NCI-H460 (cell line): ENCODE data around the gene FBL. TPM values are rescaled to one million over a fixed set of nuclear protein-coding genes. Genes with fewer than 3 reads are reported as not detected.

ENCODE experiments used
- DNase-seq: peaks from one replicate; pipeline ENCODE4 v3.0.0-alpha.2; 2016; ENCODE audit warnings: low read depth; ENCODE audit errors: extremely low read depth
- small RNA-seq, 2 experiments: library from RNA; depleted of rRNA; stranded (forward); fragments of <200 nt; gene quantifications; one replicate each; pipeline ENCODE3, GENCODE V24; 2014
- total RNA-seq: library from RNA; depleted of rRNA; stranded (reverse); fragments of >200 nt; shearing (Covaris generic); gene quantifications from 2 replicates; pipeline ENCODE4 v1.2.3, GENCODE V29; 2014; rRNA removed

Gene FBL
- total RNA-seq, 1 experiment from 2014 or later: 138 TPM

DNA sequence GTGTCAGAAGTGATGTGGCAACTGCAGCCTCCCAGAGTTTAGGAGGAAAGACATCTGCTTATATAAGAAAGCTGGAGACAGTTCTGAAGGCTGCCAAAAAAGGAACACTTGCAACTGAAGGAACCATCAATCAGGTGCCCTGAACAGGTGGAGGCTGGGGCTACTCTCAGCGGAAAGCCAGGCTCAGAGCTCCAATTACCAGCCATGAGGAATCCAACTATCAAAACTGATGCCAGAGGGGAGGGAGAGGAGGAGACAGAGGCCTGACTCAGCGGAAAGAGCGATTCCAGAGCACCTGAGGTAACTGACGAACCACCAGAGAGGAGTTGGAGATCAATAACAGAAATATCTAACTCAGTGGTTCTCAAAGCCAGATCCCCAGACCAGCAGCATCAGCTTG lies 43.2 kb downstream of the FBL start:
- DNase-seq: no peak

DNA sequence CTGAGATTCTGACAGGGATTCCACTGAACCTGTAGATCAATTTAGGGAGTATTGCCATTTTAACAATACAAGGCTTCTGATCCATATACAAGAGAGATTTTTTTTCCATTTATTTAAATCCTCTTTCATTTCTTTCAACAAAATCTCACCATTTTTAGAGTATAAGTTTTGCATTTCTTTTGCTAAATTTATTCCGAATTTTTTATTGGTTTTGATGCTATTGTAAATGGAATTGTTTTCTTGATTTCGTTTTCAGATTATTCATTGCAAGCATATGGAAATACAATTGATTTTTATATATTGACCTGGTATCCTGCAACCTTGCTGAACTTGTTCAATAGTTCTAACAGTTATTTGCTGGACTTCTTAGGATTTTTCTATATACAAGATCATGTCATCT lies 49.1 kb downstream of the FBL start:
- DNase-seq: no peak

DNA sequence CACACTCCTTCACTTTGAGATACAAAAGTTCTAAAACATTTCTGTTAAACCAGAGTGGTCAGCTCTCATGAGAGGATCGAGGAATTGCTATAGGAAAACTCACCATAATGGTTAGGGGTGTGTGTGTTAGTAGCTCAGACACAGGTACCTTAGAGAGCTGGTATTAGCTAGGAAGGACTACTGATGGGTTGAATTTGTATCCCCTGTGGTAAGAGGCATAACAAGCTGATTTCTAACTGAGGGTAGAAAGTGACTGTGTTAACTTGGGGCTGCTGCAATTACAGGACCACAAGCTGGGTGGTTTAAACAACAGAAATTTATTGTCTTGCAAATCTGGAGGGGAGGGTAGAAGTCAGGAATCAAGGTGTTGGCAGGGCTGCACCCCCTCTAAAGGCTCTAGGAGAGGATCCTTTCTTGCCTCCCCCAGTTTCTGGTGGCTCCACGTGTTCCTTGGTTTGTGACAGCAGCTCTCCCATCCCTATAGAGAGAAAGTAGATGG lies 50.1 kb downstream of the FBL start:
- no peak for DNase-seq

DNA sequence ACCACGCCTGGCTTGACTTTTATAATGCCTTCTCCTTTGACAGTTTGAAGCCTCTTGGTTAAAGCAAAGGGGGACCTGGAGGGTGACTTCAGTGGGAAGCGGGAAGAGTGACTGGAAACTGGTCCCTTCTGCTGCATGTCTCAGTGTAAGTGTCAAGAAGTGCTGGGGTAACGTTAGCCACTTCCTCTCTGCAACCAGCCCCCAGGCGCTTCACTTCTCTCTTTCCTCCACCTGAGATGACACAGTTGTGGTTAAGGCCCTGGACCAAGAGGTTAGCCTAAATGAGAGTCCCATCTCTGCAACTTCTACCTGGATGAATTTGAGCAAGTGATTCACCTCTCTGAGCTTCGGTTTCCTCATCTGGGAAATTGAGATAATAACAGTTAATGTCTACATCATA lies 51.2 kb downstream of the FBL start:
- DNase-seq: no peak

DNA sequence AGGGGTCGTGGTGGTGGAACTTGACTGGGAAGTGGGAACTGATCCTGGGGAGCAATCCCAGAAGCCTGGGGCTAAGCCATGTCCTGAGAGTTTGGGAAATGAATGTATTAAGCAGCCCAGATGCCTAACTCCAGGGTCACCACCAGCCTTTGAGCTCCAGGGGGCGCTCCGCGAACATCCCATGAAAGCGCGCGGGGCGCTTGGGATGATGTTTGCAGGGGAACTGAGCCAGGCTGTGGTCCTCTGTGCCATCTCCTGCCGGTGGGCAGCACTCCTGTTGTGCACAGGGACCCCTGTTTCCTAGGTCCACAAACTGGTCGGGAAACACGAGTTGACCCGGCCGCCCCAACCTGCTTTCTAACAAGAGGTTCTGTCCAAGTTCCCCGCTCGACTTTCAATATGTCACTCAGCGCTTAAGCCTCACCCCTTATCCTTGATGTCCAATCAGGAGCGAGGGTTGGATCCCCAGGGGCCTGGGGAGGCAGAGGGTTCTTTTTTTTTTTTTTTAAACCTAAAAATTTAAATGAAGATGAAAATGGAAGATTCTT lies 53.1 kb downstream of the FBL start:
- peak; percentile 62 for DNase-seq

DNA sequence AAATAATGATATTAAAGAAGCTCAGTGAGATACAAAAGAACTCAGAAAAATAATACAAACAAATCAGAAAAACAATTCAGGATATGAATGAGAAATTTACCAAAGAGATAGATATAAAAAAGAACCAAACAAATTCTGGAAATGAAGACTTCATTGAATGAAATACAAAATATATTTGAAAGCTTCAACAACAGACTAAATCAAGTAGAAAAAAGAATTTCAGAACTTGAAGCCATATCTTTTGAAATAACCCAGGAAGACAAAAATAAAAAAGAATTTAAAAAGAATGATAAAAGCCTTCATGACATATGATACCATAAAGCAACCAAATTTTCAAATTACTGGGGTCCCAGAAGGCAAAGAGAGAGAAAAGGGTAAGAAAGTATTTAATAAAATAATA lies 57.9 kb downstream of the FBL start:
- no peak for DNase-seq

Small RNA genes within 50 kb of the gene (small RNA-seq; reads per million reads assigned to genes)
- gene MIR6719: 0 reads per million in 2 experiments

Other genes starting within 250 kb of the FBL start
- gene LGALS13, start 243.9 kb downstream of the FBL start, total RNA-seq: not detected in 2 replicates
- not detected in 2 replicates for gene LGALS16, start 190.5 kb downstream of the FBL start, total RNA-seq
- gene LGALS14, start 141.9 kb downstream of the FBL start, total RNA-seq: not detected in 2 replicates
- gene CLC, start 108.3 kb downstream of the FBL start, total RNA-seq: not detected in 2 replicates
- not detected in 2 replicates for gene LEUTX, start 67.5 kb downstream of the FBL start, total RNA-seq
- 0.98 and 1.2 TPM in 2 replicates for gene DYRK1B, start 12.2 kb downstream of the FBL start, total RNA-seq
- 0.02 and 0.06 TPM in 2 replicates for gene FCGBP, start 88.3 kb upstream of the FBL start, total RNA-seq
- 122 and 125 TPM in 2 replicates for gene PSMC4, start 124.8 kb upstream of the FBL start, total RNA-seq
- gene ZNF546, start 150.7 kb upstream of the FBL start, total RNA-seq: 2.7 and 3.2 TPM in 2 replicates
- gene ZNF780B, start 209.9 kb upstream of the FBL start, total RNA-seq: 3.9 and 7.5 TPM in 2 replicates
- gene ZNF780A, start 244.6 kb upstream of the FBL start, total RNA-seq: 11.2 and 18.3 TPM in 2 replicates